Measurements from ENCODE around the gene HUS1. TPM values are rescaled to one million over a fixed set of nuclear protein-coding genes. Genes with fewer than 3 reads are reported as not detected.

The HUS1 gene
- total and polyA plus RNA-seq, 2 of the 4 experiments (the other 2 are of a cell fraction): 16.2 to 18.3 TPM

GRCh38 chr7:47942132-47942531 is 37.3 kb downstream of the HUS1 start:
- dilution Hi-C loops (cut with HindIII; ENCODE audit: low sequenced_read_pairs, unreplicated experiment): no loop called here
- H3K4me3 ChIP-seq (ENCODE audit: insufficient read depth, low read depth, low read length): no peak overlapping the region
- peak overlapping the region; percentile 71 for H2AFZ ChIP-seq (replicated peaks; ENCODE audit: low read length, poor library complexity)

More at GRCh38 chr7:47942132-47942531, 37.3 kb downstream of the HUS1 start:
- Histone ChIP-seq H3K27ac (ENCODE audit: insufficient read depth, low read length) (peak overlapping the region; percentile 80), H2BK120ac (ENCODE audit: low read depth, low read length) (peak overlapping the region; percentile 98), H3K36me3 (ENCODE audit: control insufficient read depth, insufficient read depth, low read length) (no peaks in the 10 kb centered on the region), H3K9me1 (ENCODE audit: insufficient read depth, low read length) (peaks cover 25% of the 10 kb centered on the region), H3K14ac (replicated peaks; ENCODE audit: low read depth, low read length) (peak overlapping the region; percentile 90), H4K91ac (ENCODE audit: insufficient read depth, low read depth, low read length) (peak overlapping the region; percentile 90), H3K4ac (ENCODE audit: low read depth, low read length) (peak overlapping the region; percentile 93), H3K27me3 (ENCODE audit: control insufficient read depth, insufficient read depth, low read length) (no peaks in the 10 kb centered on the region), H3K23ac (ENCODE audit: low read depth, low read length) (peak overlapping the region; percentile 67; the same call in 1 of the 2 replicates), H4K20me1 (ENCODE audit: insufficient read depth, low read length) (no peaks in the 10 kb centered on the region), H3K56ac (ENCODE audit: extremely low read depth, insufficient read depth, low read length) (peak overlapping the region; percentile 89), H2BK15ac (ENCODE audit: low read depth, low read length) (peak overlapping the region; percentile 95), H3K4me1 (ENCODE audit: control insufficient read depth, insufficient read depth, low read length) (peaks cover 17% of the 10 kb centered on the region), H2AK5ac (ENCODE audit: low read depth, low read length) (peak overlapping the region; percentile 94), H3K9ac (ENCODE audit: low read depth, low read length) (peak overlapping the region; percentile 37; the same call in 1 of the 2 replicates), H3K4me2 (ENCODE audit: low read depth, low read length) (no peak overlapping the region), H4K5ac (ENCODE audit: low read depth, low read length) (peak overlapping the region; percentile 69), H2AK9ac (replicated peaks; ENCODE audit: low read depth, low read length, poor library complexity) (peak overlapping the region; percentile 57), H2BK5ac (ENCODE audit: low read depth, low read length, poor library complexity, severe bottlenecking) (peak overlapping the region; percentile 88), H3K18ac (ENCODE audit: low read depth, low read length) (peak overlapping the region; percentile 90), H2BK20ac (ENCODE audit: low read depth, low read length) (peak overlapping the region; percentile 98), H4K8ac (ENCODE audit: low read depth in 2 of 2, low read length in 2 of 2) (peak overlapping the region; percentile 77 to 94; a peak in 3 of 4 replicates), H3K79me1 (ENCODE audit: low read depth in 1 of 2, low read length in 2 of 2) (peaks cover 0 to 7% of the 10 kb centered on the region in 2 experiments; a peak in 1 of 4 replicates), H3K9me3 (ENCODE audit: control insufficient read depth, insufficient read depth, low read length) (no peaks in the 10 kb centered on the region)
- in situ Hi-C loops (cut with MboI; ENCODE audit: low sequenced_read_pairs) (loop anchor here (10.0 kb wide), 2 partner anchors 507 to 677 kb away; no protein-coding TSS in a partner anchor), intact Hi-C loops (cut with micrococcal nuclease) (loop anchor here (10.0 kb wide), 2 partner anchors 357 to 677 kb away; partner anchors contain the start of gene TNS3)
- ChIA-PET POLR2A (ENCODE audit: unreplicated experiment) (interaction anchor here (0.5 to 0.6 kb wide), 2 partner anchors 10 to 119 kb away, joined by 3 to 4 read pairs; no protein-coding TSS in a partner anchor), CTCF (no interaction called here)
- no CpG with 5 or more reads among the region's 10 CpGs for WGBS, 2 experiments (ENCODE audit: extremely low coverage in 2 of 2, insufficient read length in 1 of 2)
- ATAC-seq (ENCODE audit: low read depth) (no peak), DNase-seq (no peak)
- TF ChIP-seq CEBPB (IDR thresholded peaks at IDR 0.05; ENCODE audit: low read depth, low read length): no peak
- no peak for TF ChIP-seq SMC3 (IDR thresholded peaks at IDR 0.05; ENCODE audit: low read depth, low read length)
- no peak for TF ChIP-seq NFE2L2 (IDR thresholded peaks at IDR 0.05; ENCODE audit: low read depth, low read length)
- no peak for TF ChIP-seq RAD21 (IDR thresholded peaks at IDR 0.05; ENCODE audit: low read length)
- BruUV-seq (replicated peaks): no TSS peak
